ENCODE results near the gene NCAPD2.
A peak's percentile ranks its signal among the peaks of the same experiment; 100 is the strongest.

NCAPD2 gene

GRCh38 chr12:6535960-6536847 lies 42.3 kb downstream of the NCAPD2 start:
- no peak for DNase-seq

- no peak for DNase-seq
These were observed 43.1 kb downstream of the NCAPD2 start for GRCh38 chr12:6536894-6537579.

GRCh38 chr12:6537580-6538419 lies 43.9 kb downstream of the NCAPD2 start:
- DNase-seq, result peak; percentile 90

- DNase-seq, result peak; percentile 54
These were observed 44.8 kb downstream of the NCAPD2 start for GRCh38 chr12:6538420-6539313.

DNA sequence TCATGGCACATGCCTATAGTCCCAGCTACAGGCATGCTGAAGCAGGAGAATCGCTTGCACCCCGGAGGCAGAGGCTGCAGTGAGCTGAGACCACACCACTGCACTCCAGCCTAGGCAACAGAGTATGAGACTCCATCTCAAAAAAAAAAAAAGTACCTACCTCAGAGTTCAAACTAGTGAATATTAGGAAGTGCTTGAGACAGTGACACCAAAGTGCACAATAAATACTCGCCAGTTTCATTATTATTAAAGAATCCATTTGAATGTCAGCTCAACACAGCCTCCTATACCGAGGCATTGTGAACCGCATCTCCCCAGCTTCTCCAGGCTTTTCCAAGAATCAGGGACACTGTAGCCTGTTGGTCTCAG lies 45.4 kb downstream of the NCAPD2 start:
- DNase-seq, result peak; percentile 29

GRCh38 chr12:6539707-6540134 lies 45.8 kb downstream of the NCAPD2 start:
- no peak for DNase-seq

DNA sequence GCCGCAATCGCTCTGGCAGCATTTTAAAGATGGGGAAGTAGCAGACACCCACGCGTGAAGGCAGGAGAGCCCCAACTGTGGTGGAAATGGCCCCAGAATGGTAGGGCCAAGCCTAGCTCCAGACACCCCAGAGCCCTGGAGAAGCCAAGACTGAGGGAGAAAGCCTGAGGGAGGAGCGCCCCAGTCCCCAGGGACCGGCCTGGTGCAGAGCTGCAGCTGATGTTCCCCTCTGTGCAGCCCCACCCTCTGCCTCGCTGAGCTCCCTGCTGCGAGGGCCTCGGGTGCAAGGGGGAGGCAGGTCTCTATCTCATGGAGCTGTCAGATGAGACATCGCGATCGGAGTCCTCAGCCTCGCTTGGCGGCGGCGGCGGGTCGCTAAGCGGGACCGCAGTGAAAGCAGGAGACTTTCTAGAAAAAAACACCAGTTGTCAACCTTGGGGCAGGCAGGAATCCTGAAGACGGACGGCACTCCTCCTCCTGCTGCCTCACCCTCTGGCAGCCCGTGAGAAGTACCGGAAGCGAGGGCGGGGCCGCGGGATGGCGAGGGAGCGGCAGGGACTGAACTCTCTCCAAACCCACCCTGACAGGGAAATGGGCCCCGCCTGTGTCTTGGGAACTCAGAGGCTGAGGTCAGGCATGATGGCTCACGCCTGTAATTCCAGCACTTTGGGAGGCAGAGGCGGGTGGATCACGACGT lies 46.4 kb downstream of the NCAPD2 start:
- peak; percentile 78 for DNase-seq

DNA sequence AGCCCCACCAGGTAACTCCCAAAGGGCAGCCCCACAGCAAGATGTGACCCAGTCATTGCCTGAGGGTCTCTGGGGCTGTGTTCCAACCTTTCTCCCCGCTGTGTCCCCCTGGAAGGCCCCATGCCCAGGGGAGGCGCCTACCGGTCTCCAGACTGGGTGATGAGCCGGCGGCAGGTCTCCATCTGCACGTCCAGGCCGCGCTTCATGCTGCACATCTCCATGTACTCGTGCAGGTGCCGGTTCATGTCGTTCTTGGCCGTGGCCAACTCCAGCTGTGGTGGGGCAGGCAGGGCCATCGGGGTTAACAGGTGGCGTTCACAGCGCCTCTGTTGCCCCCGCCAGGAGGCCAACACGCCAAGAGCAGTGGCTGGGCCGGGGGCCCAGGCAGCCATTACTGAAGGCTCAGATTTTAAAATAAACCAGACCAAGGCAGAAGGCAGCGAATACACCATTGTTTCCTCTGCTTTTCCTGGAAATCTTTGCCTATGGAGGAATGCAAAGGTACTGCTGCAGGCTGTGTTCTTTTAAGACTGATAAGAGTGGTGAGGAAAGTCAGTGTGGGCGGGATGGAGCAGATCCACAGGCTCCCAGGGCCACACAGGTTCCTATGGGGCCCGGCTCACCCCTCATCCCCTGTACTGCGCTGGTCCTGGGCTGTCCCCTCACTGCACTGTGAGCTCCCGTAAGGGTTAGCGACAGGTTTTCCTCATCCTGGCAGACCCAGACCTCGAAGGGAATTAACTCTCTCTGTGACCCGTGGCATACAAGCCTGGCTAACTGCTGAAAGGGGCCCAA lies 47.7 kb downstream of the NCAPD2 start:
- DNase-seq, result no peak

DNA sequence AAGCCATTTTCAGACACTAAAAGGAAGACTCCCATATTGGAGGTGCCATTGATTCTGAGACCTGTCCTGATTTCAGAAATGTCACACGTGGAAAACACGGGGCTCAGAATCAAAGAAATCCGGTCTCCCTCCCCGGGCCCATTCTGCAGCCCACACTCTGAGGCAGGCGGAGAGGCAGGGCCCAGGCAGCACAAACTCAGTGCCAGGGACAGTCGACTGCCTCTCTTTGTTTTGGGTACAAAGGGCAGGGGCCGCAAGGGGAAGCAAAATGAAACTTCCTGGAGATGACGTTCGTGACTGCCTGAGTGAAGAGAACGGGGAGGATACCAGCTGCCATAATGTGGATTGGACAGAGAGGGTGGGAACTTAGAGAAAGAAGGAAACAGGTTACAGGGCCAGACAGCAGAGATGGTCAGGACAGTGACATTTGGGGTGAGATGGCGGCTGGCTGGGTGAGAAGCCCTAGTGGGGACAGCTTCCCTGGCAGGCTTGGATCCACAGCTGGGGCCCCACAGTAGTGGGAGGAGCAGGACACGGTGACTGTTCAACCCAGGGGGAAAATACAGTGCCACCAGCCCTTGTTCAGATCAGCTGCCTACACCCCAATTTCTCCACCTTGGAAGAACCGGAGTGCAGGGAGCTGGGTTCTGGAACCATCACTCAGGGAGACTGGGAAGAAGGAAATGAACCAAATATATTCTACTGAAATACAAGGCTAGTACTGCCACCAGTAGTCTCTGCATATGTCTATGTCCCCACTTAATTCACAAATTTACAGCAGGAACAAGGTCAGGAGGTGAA lies 48.5 kb downstream of the NCAPD2 start:
- DNase-seq, result no peak

DNA sequence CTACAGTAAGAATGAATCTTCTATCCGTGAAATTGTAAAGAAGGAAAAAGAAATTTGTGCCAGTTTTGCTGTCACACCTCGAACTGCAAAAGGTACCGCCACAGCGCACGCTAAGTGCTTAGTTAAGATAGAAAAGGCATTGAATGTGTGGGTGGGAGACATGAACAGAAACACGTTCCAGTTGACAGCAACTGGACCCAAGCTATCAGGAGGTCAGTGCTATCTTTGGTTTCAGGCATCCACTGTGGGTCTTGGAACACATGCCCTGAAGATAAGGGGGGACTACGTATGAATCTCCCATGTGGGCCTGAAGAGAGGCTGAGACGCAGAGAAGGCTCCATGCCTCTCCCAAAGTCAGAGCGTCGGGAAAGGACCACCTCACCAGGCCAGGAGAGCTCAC lies 52.1 kb downstream of the NCAPD2 start:
- peak; percentile 65 for DNase-seq

DNA sequence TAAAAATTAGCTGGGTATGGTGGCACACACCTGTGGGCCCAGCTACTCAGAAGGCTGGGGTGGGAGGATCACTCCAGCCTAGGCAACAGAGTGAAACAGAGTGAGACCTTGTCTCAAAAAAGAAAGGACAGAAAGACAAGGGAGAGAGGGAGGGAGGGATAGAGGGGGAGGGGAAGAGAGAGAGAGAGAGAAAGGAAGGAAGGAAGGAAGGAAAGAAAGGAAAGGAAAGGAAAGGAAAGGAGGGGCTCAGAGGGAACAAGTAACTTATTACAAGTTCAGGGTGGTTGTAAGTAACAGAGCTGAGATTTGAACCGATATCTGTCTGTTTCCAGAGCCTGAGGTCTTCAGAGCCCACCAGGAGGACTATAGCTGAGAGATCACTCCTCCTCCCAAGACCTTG lies 53.7 kb downstream of the NCAPD2 start:
- DNase-seq, result no peak

GRCh38 chr12:6547987-6548386 lies 54.1 kb downstream of the NCAPD2 start:
- DNase-seq, result no peak

GRCh38 chr12:6548556-6548955 lies 54.7 kb downstream of the NCAPD2 start:
- DNase-seq, result no peak

GRCh38 chr12:6548966-6549683 lies 55.2 kb downstream of the NCAPD2 start:
- no peak for DNase-seq

DNA sequence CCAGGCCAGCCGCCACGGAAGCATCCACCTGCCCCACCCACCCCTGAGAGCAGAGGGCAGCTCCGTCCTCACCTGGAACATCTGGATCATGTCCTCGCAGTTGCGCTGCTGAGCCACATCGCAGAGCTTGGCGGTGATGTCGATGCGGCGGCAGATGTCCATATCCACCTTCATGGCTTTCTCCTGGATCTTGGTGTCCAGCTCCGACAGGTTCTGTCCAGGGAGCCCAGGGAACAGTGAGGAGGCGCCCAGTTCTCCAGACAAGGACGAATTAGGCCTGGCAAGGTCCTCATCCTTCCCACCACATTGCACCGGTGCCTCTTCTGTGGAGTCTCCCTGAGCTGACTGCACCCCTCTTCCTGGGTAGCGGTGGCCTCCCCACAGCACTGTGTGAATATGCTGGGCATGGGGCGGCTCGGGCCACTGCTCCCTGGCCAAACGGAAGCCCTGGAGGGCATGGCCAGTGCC lies 55.8 kb downstream of the NCAPD2 start:
- no peak for DNase-seq

- DNase-seq, result peak; percentile 64
These were observed 56.6 kb downstream of the NCAPD2 start for GRCh38 chr12:6550294-6551062.

DNA sequence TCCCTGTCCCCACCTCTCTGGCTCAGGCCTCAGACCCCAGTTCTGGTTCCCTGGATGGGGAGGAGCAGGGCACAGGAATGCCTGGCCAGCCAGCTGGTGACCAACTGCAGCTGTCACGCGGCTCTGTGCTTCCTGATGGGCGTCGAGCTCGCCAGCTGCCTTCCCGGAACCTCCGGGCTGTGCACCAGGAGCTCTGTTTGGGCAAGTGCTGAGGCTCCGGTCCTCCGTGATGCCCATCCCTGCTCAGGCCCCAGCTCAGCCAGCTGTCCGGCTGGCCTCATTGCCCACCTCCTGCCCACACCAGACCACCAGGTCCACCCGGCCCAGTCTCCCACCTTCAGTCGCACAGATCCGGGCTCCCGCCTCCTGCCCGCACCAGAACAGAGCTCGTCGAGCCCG lies 57.2 kb downstream of the NCAPD2 start:
- DNase-seq, result no peak

DNA sequence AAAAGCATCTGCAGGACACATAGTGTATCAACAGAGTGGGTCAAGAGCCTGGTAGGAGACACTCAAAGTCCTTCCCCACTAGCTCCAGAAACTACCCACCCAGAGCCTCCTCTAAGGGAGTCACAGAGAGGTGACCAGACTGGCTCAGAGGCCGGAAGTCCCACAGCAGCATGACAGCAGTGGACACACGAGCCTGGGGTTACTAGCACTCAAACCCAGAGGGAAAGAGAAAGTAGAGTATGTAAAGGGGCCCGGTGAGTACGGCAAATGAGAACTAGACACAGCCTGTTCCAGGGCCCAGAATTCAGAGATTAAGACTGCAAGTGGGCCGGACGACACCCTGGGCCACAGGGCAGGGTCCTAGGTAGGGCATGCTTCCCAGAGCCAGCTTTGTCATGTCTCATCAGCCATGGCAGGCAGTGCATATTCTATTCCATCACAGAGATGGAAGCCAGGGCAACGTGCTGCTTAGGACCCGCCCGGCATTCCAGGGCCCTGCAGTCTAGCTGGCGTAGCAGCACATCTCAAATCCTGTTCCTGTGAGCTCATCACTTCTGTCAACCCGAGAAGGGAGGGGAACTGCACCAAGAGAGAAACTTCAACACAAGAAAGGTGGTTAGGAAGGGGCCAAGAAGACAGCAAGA lies 57.7 kb downstream of the NCAPD2 start:
- DNase-seq, result no peak
